Panc1 (cell line): ENCODE measurements around the gene STRADA. TPM values are rescaled to one million over a fixed set of nuclear protein-coding genes. Genes with fewer than 3 reads are reported as not detected.
A peak's percentile ranks its signal among the peaks of the same experiment; 100 is the strongest.

ENCODE experiments used
- ATAC-seq: fragments of 200-7000 bp; cut with Tn5 transposase; 2 replicates; pipeline ENCODE4 v1.9.1; 2020; ENCODE audit warnings: mild to moderate bottlenecking, moderate library complexity
- BruUV-seq: library from RNA; stranded (reverse); fragments of 400-500 nt; replicated peaks from 2 replicates; lab custom pipeline; 2021; lab: Mats Ljungman, UMichigan
- CTCF ChIA-PET: fragments of 300-600 bp; sonication (Branson Sonifier 250); formaldehyde crosslinking; loops from one replicate; lab custom pipeline; 2022; ENCODE audit warnings: antibody characterized with exemption; lab: Charles Lee
- POLR2A ChIA-PET: fragments of 300-600 bp; sonication (Branson Sonifier 250); formaldehyde crosslinking; loops from one replicate; lab custom pipeline; 2022; ENCODE audit warnings: antibody characterized with exemption; lab: Charles Lee
- DNase-seq: peaks from one replicate; pipeline ENCODE4 v3.0.0-alpha.2; 2010; ENCODE audit warnings: low read depth, low spot score
- H3K27ac ChIP-seq: 2 replicates; pipeline ENCODE4 v1.5.1; 2011; ENCODE audit warnings: mild to moderate bottlenecking, low read length, inconsistent platforms
- H3K27me3 ChIP-seq: fragments of 200-500 bp; sonication (Bioruptor generic); 2 replicates; pipeline ENCODE4 v1.6.0; 2014; ENCODE audit warnings: low read length, inconsistent platforms; ENCODE audit not compliant: control insufficient read depth, insufficient read depth
- H3K36me3 ChIP-seq: fragments of 200-500 bp; sonication (Bioruptor generic); 2 replicates; pipeline ENCODE4 v1.5.1; 2014; ENCODE audit warnings: inconsistent platforms, mild to moderate bottlenecking, low read length, moderate library complexity; ENCODE audit not compliant: control insufficient read depth, insufficient read depth
- H3K4me1 ChIP-seq: 2 replicates; pipeline ENCODE4 v1.5.1; 2011; ENCODE audit warnings: inconsistent platforms, mild to moderate bottlenecking, low read length, moderate library complexity; ENCODE audit not compliant: control insufficient read depth, insufficient read depth
- H3K4me3 ChIP-seq, 2 experiments: 2 replicates each; pipeline ENCODE4 v1.5.1; 2011 to 2012; ENCODE audit warnings: low read depth in 2 of 2, low read length in 2 of 2, mild to moderate bottlenecking in 2 of 2, inconsistent platforms in 1 of 2, moderate library complexity in 1 of 2
- H3K9me3 ChIP-seq: fragments of 200-500 bp; sonication (Bioruptor generic); 2 replicates; pipeline ENCODE4 v1.5.1; 2014; ENCODE audit warnings: low read depth, mild to moderate bottlenecking, inconsistent platforms, low read length, moderate library complexity; ENCODE audit not compliant: control insufficient read depth, insufficient read depth
- POLR2AphosphoS5 ChIP-seq: IDR thresholded peaks from 2 replicates; pipeline ENCODE4 v1.6.1; 2012; ENCODE audit warnings: mild to moderate bottlenecking, low read depth, low read length, moderate library complexity
- REST ChIP-seq, 2 experiments: IDR thresholded peaks; 2 replicates each; pipeline ENCODE4 v1.6.1; 2011 to 2012; ENCODE audit warnings: low read depth in 2 of 2, control low read depth in 1 of 2, low read length in 1 of 2, mild to moderate bottlenecking in 1 of 2, moderate library complexity in 1 of 2; ENCODE audit not compliant: insufficient read depth in 1 of 2
- SIN3A ChIP-seq: IDR thresholded peaks from 2 replicates; pipeline ENCODE4 v1.6.1; 2012; ENCODE audit warnings: low read depth, mild to moderate bottlenecking, low read length, moderate library complexity, borderline replicate concordance; ENCODE audit not compliant: insufficient read depth
- TCF7L2 ChIP-seq: IDR thresholded peaks from 2 replicates; pipeline ENCODE4 v1.6.1; 2011; ENCODE audit warnings: mild to moderate bottlenecking, low read depth, low read length, inconsistent platforms
- in situ Hi-C: cut with HindIII; loops from 2 replicates; pipeline ENCODE4 v1.10.0; 2016; ENCODE audit warnings: low sequenced_read_pairs, low pct_unique_long_range_greater_than_20kb
- intact Hi-C: fragments of 100-400 bp; cut with micrococcal nuclease; formaldehyde crosslinking; loops from one replicate; pipeline ENCODE4 v1.10.0; 2022; ENCODE audit not compliant: unreplicated experiment
- total RNA-seq: library from RNA; stranded (reverse); gene quantifications from one replicate; pipeline ENCODE4 v1.2.1, GENCODE V29; 2021; ENCODE audit not compliant: unreplicated experiment
- TF ChIP-seq, protein P1 (sequence below): fragments of 450-650 bp; IDR thresholded peaks from 2 replicates; pipeline ENCODE4 v1.5.1; 2017; ENCODE audit warnings: mild to moderate bottlenecking

Gene STRADA
- total RNA-seq, 1 experiment from 2014 or later, result 26.0 TPM

GRCh38 chr17:63751806-63752205 lies 10.2 kb upstream of the STRADA start:
- Histone ChIP-seq H3K36me3 (peaks cover 38% of the 10 kb centered on the region), H3K4me3 (no peak overlapping the region), H3K4me1 (no peaks in the 10 kb centered on the region), H3K27me3 (no peaks in the 10 kb centered on the region), H3K9me3 (no peaks in the 10 kb centered on the region), H3K27ac (no peak overlapping the region)
- in situ Hi-C loops (no loop called here), intact Hi-C loops (no loop called here)
- BruUV-seq, result no TSS peak
- ATAC-seq (no peak), DNase-seq (no peak)
- CTCF ChIA-PET, result no interaction called here
- POLR2A ChIA-PET, result no interaction called here
- TF ChIP-seq REST (IDR thresholded peaks at IDR 0.05; ENCODE audit: insufficient read depth in 1 of 2, low read depth in 2 of 2, low read length in 1 of 2), result no peak
- TF ChIP-seq POLR2AphosphoS5, result no peak
- TF ChIP-seq, protein P1, sequence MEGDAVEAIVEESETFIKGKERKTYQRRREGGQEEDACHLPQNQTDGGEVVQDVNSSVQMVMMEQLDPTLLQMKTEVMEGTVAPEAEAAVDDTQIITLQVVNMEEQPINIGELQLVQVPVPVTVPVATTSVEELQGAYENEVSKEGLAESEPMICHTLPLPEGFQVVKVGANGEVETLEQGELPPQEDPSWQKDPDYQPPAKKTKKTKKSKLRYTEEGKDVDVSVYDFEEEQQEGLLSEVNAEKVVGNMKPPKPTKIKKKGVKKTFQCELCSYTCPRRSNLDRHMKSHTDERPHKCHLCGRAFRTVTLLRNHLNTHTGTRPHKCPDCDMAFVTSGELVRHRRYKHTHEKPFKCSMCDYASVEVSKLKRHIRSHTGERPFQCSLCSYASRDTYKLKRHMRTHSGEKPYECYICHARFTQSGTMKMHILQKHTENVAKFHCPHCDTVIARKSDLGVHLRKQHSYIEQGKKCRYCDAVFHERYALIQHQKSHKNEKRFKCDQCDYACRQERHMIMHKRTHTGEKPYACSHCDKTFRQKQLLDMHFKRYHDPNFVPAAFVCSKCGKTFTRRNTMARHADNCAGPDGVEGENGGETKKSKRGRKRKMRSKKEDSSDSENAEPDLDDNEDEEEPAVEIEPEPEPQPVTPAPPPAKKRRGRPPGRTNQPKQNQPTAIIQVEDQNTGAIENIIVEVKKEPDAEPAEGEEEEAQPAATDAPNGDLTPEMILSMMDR, result no peak
- TF ChIP-seq SIN3A, result no peak
- no peak for TF ChIP-seq TCF7L2

DNA sequence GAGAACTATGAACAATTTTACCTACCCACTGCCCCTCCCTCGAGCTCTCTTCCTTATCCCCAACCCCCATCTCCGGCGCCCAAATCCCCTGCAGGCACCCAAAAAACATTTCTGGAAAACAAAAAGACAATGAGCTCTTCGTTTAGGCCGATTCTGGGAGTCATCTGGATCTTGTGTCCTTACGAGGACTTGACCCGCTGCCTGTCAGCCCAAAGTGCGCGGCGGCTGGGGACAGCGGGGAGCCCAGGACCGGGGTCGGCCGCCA lies 524 bp downstream of the STRADA start:
- ATAC-seq (no peak; the same call in 1 of the 2 replicates), DNase-seq (no peak)
- no TSS peak for BruUV-seq
- TF ChIP-seq SIN3A (no peak), POLR2AphosphoS5 (no peak), TCF7L2 (no peak), REST (IDR thresholded peaks at IDR 0.05; ENCODE audit: insufficient read depth in 1 of 2, low read depth in 2 of 2, low read length in 1 of 2) (no peak)
- TF ChIP-seq, protein P1, result no peak
- peaks cover 7% of the 10 kb centered on the region; the same call in 1 of the 2 replicates for H3K4me1 ChIP-seq
- no peaks in the 10 kb centered on the region for H3K27me3 ChIP-seq
- H3K9me3 ChIP-seq, result no peaks in the 10 kb centered on the region
- CTCF ChIA-PET, result interaction anchor here (0.6 kb wide), 1 partner anchor 309 kb away, joined by 3 read pairs; no protein-coding TSS in a partner anchor
- in situ Hi-C loops, result no loop called here
- peaks cover 10% of the 10 kb centered on the region for H3K36me3 ChIP-seq
- H3K27ac ChIP-seq, result peak overlapping the region; percentile 97
- peak overlapping the region; percentile 90 for H3K4me3 ChIP-seq
- POLR2A ChIA-PET, result no interaction called here
- intact Hi-C loops, result no loop called here
